ENCODE results near the gene OR2L8. TPM values are rescaled to one million over a fixed set of nuclear protein-coding genes. Genes with fewer than 3 reads are reported as not detected.
A peak's percentile ranks its signal among the peaks of the same experiment; 100 is the strongest.
"Not testable (repeated sequence)": the region's sequence is repeated elsewhere in the genome, so short reads cannot be mapped to it uniquely, and the experiment has no call there.

The OR2L8 gene
- total RNA-seq, 1 experiment from 2014 or later: not detected

- Mint-ChIP-seq H3K27me3 (ENCODE audit: insufficient read depth, unreplicated experiment) (no peaks in the 10 kb centered on the region), H3K4me1 (ENCODE audit: low read depth, unreplicated experiment) (no peaks in the 10 kb centered on the region), H3K36me3 (ENCODE audit: insufficient read depth, unreplicated experiment) (no peaks in the 10 kb centered on the region), H3K9me3 (ENCODE audit: unreplicated experiment) (no peaks in the 10 kb centered on the region), H3K4me3 (ENCODE audit: unreplicated experiment) (no peak overlapping the region), H3K27ac (ENCODE audit: unreplicated experiment) (no peak overlapping the region)
- intact Hi-C loops (cut with micrococcal nuclease; ENCODE audit: unreplicated experiment): no loop called here
- Histone ChIP-seq H3K27me3 (replicated peaks; ENCODE audit: control insufficient read depth, insufficient read depth, low read length) (no peaks in the 10 kb centered on the region), H3K36me3 (ENCODE audit: control insufficient read depth, insufficient read depth, low read length) (no peaks in the 10 kb centered on the region), H3K9me3 (no peaks in the 10 kb centered on the region), H3K4me1 (no peaks in the 10 kb centered on the region), H3K4me3 (ENCODE audit: low read depth, low read length) (no peak overlapping the region)
- no peak for TF ChIP-seq CTCF (IDR thresholded peaks at IDR 0.05; ENCODE audit: insufficient read depth in 1 of 2, low read depth in 1 of 2, low read length in 1 of 2, severe bottlenecking in 1 of 2, unreplicated experiment in 1 of 2)
- POLR2A ChIA-PET: no interaction called here
- CTCF ChIA-PET: no interaction called here
- DNase-seq: no peak
- BruUV-seq (replicated peaks): no TSS peak
Measured at GRCh38 chr1:247935781-247936180, 12.9 kb upstream of the OR2L8 start.

- H3K4me1 Mint-ChIP-seq (ENCODE audit: low read depth, unreplicated experiment): no peaks in the 10 kb centered on the region
- no peaks in the 10 kb centered on the region for H3K27me3 Mint-ChIP-seq (ENCODE audit: insufficient read depth, unreplicated experiment)
- H3K4me3 ChIP-seq (ENCODE audit: low read depth, low read length): no peak overlapping the region
- H3K27me3 ChIP-seq (replicated peaks; ENCODE audit: control insufficient read depth, insufficient read depth, low read length): no peaks in the 10 kb centered on the region
- DNase-seq: no peak
- no peaks in the 10 kb centered on the region for H3K9me3 ChIP-seq
- POLR2A ChIA-PET: no interaction called here
- BruUV-seq (replicated peaks): no TSS peak
- no peak for TF ChIP-seq CTCF (IDR thresholded peaks at IDR 0.05; ENCODE audit: insufficient read depth in 1 of 2, low read depth in 1 of 2, low read length in 1 of 2, severe bottlenecking in 1 of 2, unreplicated experiment in 1 of 2)
- no peaks in the 10 kb centered on the region for H3K4me1 ChIP-seq
- H3K9me3 Mint-ChIP-seq (ENCODE audit: unreplicated experiment): no peaks in the 10 kb centered on the region
- no peak overlapping the region for H3K4me3 Mint-ChIP-seq (ENCODE audit: unreplicated experiment)
- CTCF ChIA-PET: no interaction called here
- H3K27ac Mint-ChIP-seq (ENCODE audit: unreplicated experiment): no peak overlapping the region
- H3K36me3 Mint-ChIP-seq (ENCODE audit: insufficient read depth, unreplicated experiment): no peaks in the 10 kb centered on the region
- intact Hi-C loops (cut with micrococcal nuclease; ENCODE audit: unreplicated experiment): no loop called here
- no peaks in the 10 kb centered on the region for H3K36me3 ChIP-seq (ENCODE audit: control insufficient read depth, insufficient read depth, low read length)
Measured at GRCh38 chr1:247936415-247936814, 12.2 kb upstream of the OR2L8 start.

GRCh38 chr1:247936965-247937734 lies 11.5 kb upstream of the OR2L8 start:
- H3K4me3 Mint-ChIP-seq (ENCODE audit: unreplicated experiment); H3K4me1 Mint-ChIP-seq (ENCODE audit: low read depth, unreplicated experiment); H3K4me3 ChIP-seq (ENCODE audit: low read depth, low read length); H3K27me3 Mint-ChIP-seq (ENCODE audit: insufficient read depth, unreplicated experiment); H3K27ac Mint-ChIP-seq (ENCODE audit: unreplicated experiment); H3K9me3 ChIP-seq; H3K27me3 ChIP-seq (replicated peaks; ENCODE audit: control insufficient read depth, insufficient read depth, low read length); CTCF ChIA-PET; H3K36me3 Mint-ChIP-seq (ENCODE audit: insufficient read depth, unreplicated experiment); BruUV-seq (replicated peaks); intact Hi-C loops (cut with micrococcal nuclease; ENCODE audit: unreplicated experiment); H3K9me3 Mint-ChIP-seq (ENCODE audit: unreplicated experiment); POLR2A ChIA-PET; H3K4me1 ChIP-seq; H3K36me3 ChIP-seq (ENCODE audit: control insufficient read depth, insufficient read depth, low read length): not testable (repeated sequence)
- peak in 1 of 2 experiments; percentile 22 for DNase-seq
- peak in 1 of 2 experiments; percentile 46 for TF ChIP-seq CTCF (IDR thresholded peaks at IDR 0.05; ENCODE audit: insufficient read depth in 1 of 2, low read depth in 1 of 2, low read length in 1 of 2, severe bottlenecking in 1 of 2, unreplicated experiment in 1 of 2)

All from Caco-2 (cell line).